DOHH2 (cell line): Measurements from ENCODE around the gene NUP98.

Experiments used
- CTCF ChIP-seq: fragments of 200-600 bp; sonication (generic); IDR thresholded peaks from one replicate; pipeline ENCODE4 v1.5.1; 2014; ENCODE audit warnings: antibody characterized with exemption, mild to moderate bottlenecking, low read depth, low read length; ENCODE audit not compliant: poor library complexity, severe bottlenecking
- EZH2phosphoT487 ChIP-seq: fragments of 200-600 bp; sonication (generic); IDR thresholded peaks from 2 replicates; pipeline ENCODE4 v1.6.1; 2017; ENCODE audit warnings: borderline replicate concordance, mild to moderate bottlenecking, antibody characterized with exemption, low read length, moderate library complexity, mixed read lengths

GRCh38 chr11:3822312-3822711, 25.0 kb upstream of the NUP98 start:
- TF ChIP-seq CTCF (no peak), EZH2phosphoT487 (no peak)
